NB4 (cell line): ENCODE data around the gene TMEM132C.

Experiments
- MYC ChIP-seq: IDR thresholded peaks from 2 replicates; pipeline ENCODE4 v1.6.1; 2011; ENCODE audit warnings: low read depth, low read length
- POLR2A ChIP-seq: IDR thresholded peaks from 2 replicates; pipeline ENCODE4 v1.6.1; 2011; ENCODE audit warnings: mild to moderate bottlenecking; ENCODE audit not compliant: insufficient read length; ENCODE audit errors: extremely low read depth
- TF ChIP-seq, protein P1 (sequence below): IDR thresholded peaks from one replicate; pipeline ENCODE4 v1.5.1; 2012; ENCODE audit warnings: low read depth, low read length

DNA sequence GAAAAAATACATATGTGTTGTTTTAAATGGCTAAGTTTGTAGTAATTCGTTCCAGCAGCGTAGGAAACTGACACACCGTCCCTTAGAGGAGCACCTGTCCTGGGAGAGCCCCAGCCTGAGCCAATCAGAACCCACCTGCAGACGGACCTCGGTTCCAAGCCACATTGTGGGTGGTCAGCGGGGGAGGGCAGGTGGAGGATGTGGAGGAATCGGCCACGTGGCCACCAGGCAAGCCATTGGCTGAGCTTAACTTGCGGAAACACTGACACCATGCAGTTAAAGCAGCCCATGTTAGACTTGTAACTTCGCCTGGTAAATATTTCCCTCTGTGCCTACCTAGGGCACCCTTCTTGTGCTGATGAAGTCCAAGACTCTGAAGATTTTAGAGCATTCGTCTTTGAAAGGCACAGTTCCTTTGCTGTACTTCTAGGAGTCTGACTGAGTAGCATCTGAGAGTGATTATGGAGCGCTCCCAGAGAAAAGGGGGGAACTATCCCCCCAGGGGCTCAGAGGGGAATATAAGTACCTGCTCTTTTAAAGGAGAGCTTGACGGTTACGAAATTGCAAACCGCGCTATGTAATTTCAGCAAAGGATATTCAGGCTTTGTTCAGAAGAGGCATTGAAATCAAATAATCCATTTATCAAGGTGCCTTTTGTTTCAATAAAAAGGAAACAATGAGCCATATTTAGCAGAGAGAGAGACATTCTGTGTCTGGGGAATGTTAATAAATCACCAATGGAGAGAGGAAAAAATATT is 135.7 kb downstream of the TMEM132C start:
- TF ChIP-seq POLR2A = no peak
- TF ChIP-seq MYC = no peak
- TF ChIP-seq, protein P1, sequence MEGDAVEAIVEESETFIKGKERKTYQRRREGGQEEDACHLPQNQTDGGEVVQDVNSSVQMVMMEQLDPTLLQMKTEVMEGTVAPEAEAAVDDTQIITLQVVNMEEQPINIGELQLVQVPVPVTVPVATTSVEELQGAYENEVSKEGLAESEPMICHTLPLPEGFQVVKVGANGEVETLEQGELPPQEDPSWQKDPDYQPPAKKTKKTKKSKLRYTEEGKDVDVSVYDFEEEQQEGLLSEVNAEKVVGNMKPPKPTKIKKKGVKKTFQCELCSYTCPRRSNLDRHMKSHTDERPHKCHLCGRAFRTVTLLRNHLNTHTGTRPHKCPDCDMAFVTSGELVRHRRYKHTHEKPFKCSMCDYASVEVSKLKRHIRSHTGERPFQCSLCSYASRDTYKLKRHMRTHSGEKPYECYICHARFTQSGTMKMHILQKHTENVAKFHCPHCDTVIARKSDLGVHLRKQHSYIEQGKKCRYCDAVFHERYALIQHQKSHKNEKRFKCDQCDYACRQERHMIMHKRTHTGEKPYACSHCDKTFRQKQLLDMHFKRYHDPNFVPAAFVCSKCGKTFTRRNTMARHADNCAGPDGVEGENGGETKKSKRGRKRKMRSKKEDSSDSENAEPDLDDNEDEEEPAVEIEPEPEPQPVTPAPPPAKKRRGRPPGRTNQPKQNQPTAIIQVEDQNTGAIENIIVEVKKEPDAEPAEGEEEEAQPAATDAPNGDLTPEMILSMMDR = no peak
